Spleen (tissue), 11 donors: ENCODE measurements around the gene DNAAF9. TPM values are rescaled to one million over a fixed set of nuclear protein-coding genes. Genes with fewer than 3 reads are reported as not detected.

ENCODE experiments used
- DNase-seq: peaks from one replicate; pipeline ENCODE4 v3.0.0-alpha.2; 2020
- H3K27ac ChIP-seq, 8 donors: fragments of 200-600 bp; sonication (generic) in 7 of 8; 1 replicate in 4 of 8; 2 replicates in 4 of 8; pipeline versions ENCODE4 v1.5.0 to v1.8.0; 2016 to 2021; ENCODE audit warnings: inconsistent platforms in 4 of 8, mild to moderate bottlenecking in 4 of 8, moderate library complexity in 1 of 8
- H3K27me3 ChIP-seq, 7 donors: fragments of 200-600 bp; sonication (generic) in 6 of 7; replicated peaks in 1 of 7; 1 replicate in 4 of 7; 2 replicates in 3 of 7; pipeline versions ENCODE4 v1.5.0 to v1.8.0; 2016 to 2021; ENCODE audit warnings: inconsistent platforms in 3 of 7, mild to moderate bottlenecking in 1 of 7
- H3K36me3 ChIP-seq, 6 donors: fragments of 200-600 bp; sonication (generic) in 5 of 6; 1 replicate in 4 of 6; 2 replicates in 2 of 6; pipeline versions ENCODE4 v1.5.0 to v1.8.0; 2016 to 2021; ENCODE audit warnings: inconsistent platforms in 2 of 6
- H3K4me1 ChIP-seq, 6 donors: fragments of 200-600 bp; sonication (generic) in 5 of 6; 1 replicate in 3 of 6; 2 replicates in 3 of 6; pipeline versions ENCODE4 v1.5.0 to v1.8.0; 2016 to 2021; ENCODE audit warnings: inconsistent platforms in 3 of 6
- H3K4me3 ChIP-seq, 8 donors: fragments of 200-600 bp; sonication (generic) in 7 of 8; 1 replicate in 4 of 8; 2 replicates in 4 of 8; pipeline versions ENCODE4 v1.5.0 to v1.8.0; 2016 to 2021; ENCODE audit warnings: inconsistent platforms in 4 of 8, mild to moderate bottlenecking in 4 of 8, moderate library complexity in 2 of 8
- H3K9me3 ChIP-seq, 8 donors: fragments of 200-600 bp; sonication (generic) in 7 of 8; 1 replicate in 4 of 8; 2 replicates in 4 of 8; pipeline versions ENCODE4 v1.5.0 to v1.8.0; 2016 to 2021; ENCODE audit warnings: inconsistent platforms in 4 of 8
- POLR2A ChIP-seq, 3 donors: fragments of 450-650 bp; IDR thresholded peaks; one replicate each; pipeline ENCODE4 v1.5.1; 2017; ENCODE audit warnings: antibody characterized with exemption in 3 of 3, mild to moderate bottlenecking in 1 of 3
- POLR2AphosphoS5 ChIP-seq, 3 donors: sonication (generic); formaldehyde crosslinking; IDR thresholded peaks; one replicate each; pipeline ENCODE4 v1.5.1; 2017; ENCODE audit warnings: antibody characterized with exemption in 3 of 3
- WGBS, 5 donors: extraction: QIAGEN DNeasy Blood & Tissue Kit in 3 of 5; methylation state at CpG; one replicate each; pipeline versions ENCODE4 v1.1.5 to v1.1.7; 2013 to 2018; 5-methylcytosine and 5-hydroxymethylcytosine counted together
- intact Hi-C: fragments of 100-400 bp; cut with DNase I; formaldehyde crosslinking; loops from one replicate; pipeline ENCODE4 v1.15.0; 2023; ENCODE audit warnings: low total_unique reads
- polyA plus RNA-seq, 3 donors: library from polyadenylated mRNA; stranded (reverse); fragments of 200-250 nt; gene quantifications; one replicate each; pipeline ENCODE4 v1.2.1, GENCODE V29; 2013
- total RNA-seq, 7 donors: library from RNA; depleted of rRNA in 3 of 7; stranded (reverse); fragments of >200 nt in 3 of 7; fragmentation: NEBNext Ultra II Directional in 4 of 7; extraction: Animal tissue kit (Norgen Biotek cat#: 25700) in 4 of 7; gene quantifications; one replicate each; pipeline versions ENCODE4 v1.1.0 to v1.2.1, GENCODE V29; 2016 to 2021
- TF ChIP-seq, protein P1 (sequence below), 11 experiments: fragments of 200-600 bp in 7 of 11; fragments of 450-650 bp in 4 of 11; sonication (generic) in 4 of 11; IDR thresholded peaks in 8 of 11; conservative IDR thresholded peaks in 3 of 11; 1 replicate in 7 of 11; 2 replicates in 4 of 11; pipeline versions ENCODE4 v1.4.0 to v1.8.0; 2016 to 2021; ENCODE audit warnings: antibody characterized with exemption in 11 of 11, inconsistent platforms in 4 of 11, mild to moderate bottlenecking in 1 of 11
- donor health status: healthy with polysubstance abuse.
- donor health status: DM: no; HTN: no; CAD: no; lungs with moderate emphysema.
- donor health status: DM: no; HTN: no; CAD: no.
- donor health status: Bipolar disorder and iron deficiency.
- donor health status: healthy.
- donor health status: DM: no; HTN: no; CAD: no.
- donor health status: DM: yes; HTN: yes; CAD: no.

DNAAF9 gene
- total and polyA plus RNA-seq, 10 donors = 1.8 to 21.4 (median 16.4) TPM

DNA sequence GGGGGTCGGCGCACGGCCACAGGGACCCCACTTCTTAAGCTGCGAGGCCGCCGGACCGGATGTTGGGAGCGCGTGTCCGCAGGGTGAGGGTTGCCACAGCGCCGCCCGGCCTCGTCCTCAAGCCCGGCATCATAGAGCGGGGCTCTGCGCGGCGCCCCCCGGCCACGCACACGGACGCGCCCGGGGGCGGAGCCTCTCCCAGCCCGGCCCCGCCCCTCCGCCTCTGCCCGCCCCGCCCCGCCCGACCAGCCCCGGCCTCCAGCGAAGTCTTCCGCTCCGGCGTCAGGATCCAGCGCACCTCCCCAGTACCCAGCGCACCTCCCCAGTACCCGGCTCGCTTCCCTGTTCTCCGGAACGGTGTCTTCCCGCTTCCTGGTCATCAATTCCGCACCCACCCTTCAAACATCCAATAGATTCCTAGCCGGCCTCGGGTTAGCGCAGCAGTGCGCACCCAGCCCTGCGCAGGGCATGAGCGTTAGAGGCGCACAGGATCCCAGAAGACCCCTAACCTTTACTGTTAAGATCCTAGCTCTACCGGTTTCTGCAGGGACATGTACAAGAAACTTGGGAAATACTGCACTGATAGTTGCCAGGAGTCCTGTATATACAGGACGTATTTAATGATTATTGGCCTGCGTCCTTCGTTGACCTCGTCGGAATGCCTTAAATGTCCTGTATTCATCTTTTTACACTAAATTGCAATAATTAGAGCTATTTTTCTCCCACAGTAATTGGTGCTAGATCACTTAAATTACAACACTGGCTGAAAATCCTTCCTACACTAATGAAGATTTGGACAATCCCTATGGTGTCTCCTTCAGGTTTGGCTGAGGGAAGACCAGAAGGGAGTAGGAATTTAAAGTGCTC lies 535 bp upstream of the DNAAF9 start:
- Histone ChIP-seq H3K4me3 (peak overlapping the region; percentile 74 to 92 (median 82)), H3K9me3 (no peaks in the 10 kb centered on the region), H3K36me3 (no peaks in the 10 kb centered on the region), H3K27me3 (no peaks in the 10 kb centered on the region), H3K27ac (peak overlapping the region; percentile 67 to 93 (median 88)), H3K4me1 (peaks cover 5 to 41% (median 27%) of the 10 kb centered on the region in 6 donors)
- intact Hi-C loops = no loop called here
- TF ChIP-seq, protein P1, sequence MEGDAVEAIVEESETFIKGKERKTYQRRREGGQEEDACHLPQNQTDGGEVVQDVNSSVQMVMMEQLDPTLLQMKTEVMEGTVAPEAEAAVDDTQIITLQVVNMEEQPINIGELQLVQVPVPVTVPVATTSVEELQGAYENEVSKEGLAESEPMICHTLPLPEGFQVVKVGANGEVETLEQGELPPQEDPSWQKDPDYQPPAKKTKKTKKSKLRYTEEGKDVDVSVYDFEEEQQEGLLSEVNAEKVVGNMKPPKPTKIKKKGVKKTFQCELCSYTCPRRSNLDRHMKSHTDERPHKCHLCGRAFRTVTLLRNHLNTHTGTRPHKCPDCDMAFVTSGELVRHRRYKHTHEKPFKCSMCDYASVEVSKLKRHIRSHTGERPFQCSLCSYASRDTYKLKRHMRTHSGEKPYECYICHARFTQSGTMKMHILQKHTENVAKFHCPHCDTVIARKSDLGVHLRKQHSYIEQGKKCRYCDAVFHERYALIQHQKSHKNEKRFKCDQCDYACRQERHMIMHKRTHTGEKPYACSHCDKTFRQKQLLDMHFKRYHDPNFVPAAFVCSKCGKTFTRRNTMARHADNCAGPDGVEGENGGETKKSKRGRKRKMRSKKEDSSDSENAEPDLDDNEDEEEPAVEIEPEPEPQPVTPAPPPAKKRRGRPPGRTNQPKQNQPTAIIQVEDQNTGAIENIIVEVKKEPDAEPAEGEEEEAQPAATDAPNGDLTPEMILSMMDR (IDR thresholded peaks at IDR 0.05 in 8 of 11, conservative IDR thresholded peaks at IDR 0.05 in 3 of 11) = no peak
- TF ChIP-seq POLR2A (IDR thresholded peaks at IDR 0.05) = peak in 1 of 3 donors; percentile 17
- TF ChIP-seq POLR2AphosphoS5 (IDR thresholded peaks at IDR 0.05) = peak; percentile 82 to 86 (median 85)
- WGBS, 5 donors = 1 to 2% (median 1%) methylated on average over 15 to 59 of the region's 59 CpGs
- DNase-seq = peak; percentile 92

DNA sequence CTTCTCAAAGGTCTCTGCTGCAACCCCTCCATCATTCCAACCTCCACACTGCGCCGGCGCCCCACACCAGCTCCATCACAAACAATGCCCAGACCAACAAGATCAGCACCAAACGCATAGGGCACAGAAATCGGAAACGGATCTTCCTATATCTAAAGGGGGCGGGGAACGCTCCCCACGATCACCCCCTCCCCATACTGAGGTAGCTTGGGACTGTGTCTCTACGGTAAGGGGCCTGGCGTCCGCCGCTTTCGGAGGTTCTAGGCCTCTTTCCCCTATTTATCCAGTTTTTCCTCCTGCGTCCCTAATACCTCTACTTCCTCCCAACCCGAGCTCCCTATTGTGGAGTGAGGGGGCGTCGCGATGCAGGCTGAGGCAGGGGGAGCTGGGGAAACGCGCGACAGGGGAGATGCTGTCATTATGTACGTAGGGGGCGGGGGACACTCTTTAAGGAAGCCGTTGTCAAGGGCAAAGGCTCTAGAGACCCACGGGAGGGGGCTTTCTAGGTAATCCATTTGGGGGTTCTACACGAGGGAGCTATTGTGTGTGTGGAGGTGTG lies 909 bp downstream of the DNAAF9 start:
- H3K27ac ChIP-seq = peak overlapping the region; percentile 71 to 93 (median 88)
- no peaks in the 10 kb centered on the region for H3K36me3 ChIP-seq
- H3K9me3 ChIP-seq = no peaks in the 10 kb centered on the region
- intact Hi-C loops = no loop called here
- H3K4me3 ChIP-seq = peak overlapping the region; percentile 74 to 92 (median 82)
- no peaks in the 10 kb centered on the region for H3K27me3 ChIP-seq
- WGBS, 5 donors = 9 to 16% (median 12%) methylated on average over 27 of the region's 27 CpGs
- peak; percentile 75 for DNase-seq
- H3K4me1 ChIP-seq = peaks cover 5 to 41% (median 27%) of the 10 kb centered on the region in 6 donors
- TF ChIP-seq POLR2AphosphoS5 (IDR thresholded peaks at IDR 0.05) (peak in 1 of 3 donors; percentile 21), POLR2A (IDR thresholded peaks at IDR 0.05) (no peak)
- TF ChIP-seq, protein P1 (IDR thresholded peaks at IDR 0.05 in 8 of 11, conservative IDR thresholded peaks at IDR 0.05 in 3 of 11) = no peak

DNA sequence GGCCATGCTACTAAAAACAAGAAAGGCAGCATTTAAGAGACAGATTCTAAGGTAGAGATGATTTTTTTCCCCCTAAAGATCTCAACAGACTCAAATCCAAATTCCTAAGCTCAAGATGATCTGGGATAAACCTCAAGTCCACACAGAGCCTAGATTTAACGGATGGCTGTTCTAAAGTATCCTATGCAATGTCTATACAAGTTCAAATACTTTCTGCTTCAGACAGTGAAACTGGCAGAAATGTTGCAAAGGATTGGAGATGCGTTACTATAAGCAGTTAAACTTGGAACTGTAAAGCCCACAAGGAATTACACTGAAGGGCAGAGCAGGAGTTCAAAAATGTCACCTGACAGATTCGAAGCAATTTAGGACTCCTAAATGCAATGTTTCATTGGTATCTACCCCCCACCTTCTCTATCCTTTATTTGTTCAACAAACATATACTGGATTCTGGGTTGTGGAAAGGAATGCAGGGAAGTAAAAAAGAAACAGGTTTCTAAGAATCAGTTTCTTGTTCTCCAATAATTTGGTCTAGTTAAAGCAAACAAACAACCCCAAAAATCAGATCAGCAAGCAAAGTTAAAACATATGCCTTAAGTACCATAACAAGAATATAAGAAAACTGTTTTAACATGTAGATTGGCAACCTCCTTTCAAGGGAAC lies 1.6 kb downstream of the DNAAF9 start:
- TF ChIP-seq POLR2AphosphoS5 (IDR thresholded peaks at IDR 0.05) (no peak), POLR2A (IDR thresholded peaks at IDR 0.05) (no peak)
- TF ChIP-seq, protein P1 (IDR thresholded peaks at IDR 0.05 in 8 of 11, conservative IDR thresholded peaks at IDR 0.05 in 3 of 11) = no peak
- Histone ChIP-seq H3K27me3 (no peaks in the 10 kb centered on the region), H3K27ac (peak overlapping the region in 7 of 8 donors; percentile 71 to 93 (median 89)), H3K4me3 (peak overlapping the region in 7 of 8 donors; percentile 74 to 92 (median 82)), H3K9me3 (no peaks in the 10 kb centered on the region), H3K36me3 (no peaks in the 10 kb centered on the region), H3K4me1 (peaks cover 5 to 45% (median 27%) of the 10 kb centered on the region in 6 donors)
- no peak for DNase-seq
- intact Hi-C loops = no loop called here
- WGBS, 5 donors = 63 to 85% (median 74%) methylated on average over 3 of the region's 3 CpGs
